NB4 (cell line): ENCODE data around the gene IMPDH1.

Source experiments
- CTCF ChIP-seq: IDR thresholded peaks from one replicate; pipeline ENCODE4 v1.5.1; 2012; ENCODE audit warnings: low read depth, low read length
- MYC ChIP-seq: IDR thresholded peaks from 2 replicates; pipeline ENCODE4 v1.6.1; 2011; ENCODE audit warnings: low read depth, low read length
- POLR2A ChIP-seq: IDR thresholded peaks from 2 replicates; pipeline ENCODE4 v1.6.1; 2011; ENCODE audit warnings: mild to moderate bottlenecking; ENCODE audit not compliant: insufficient read length; ENCODE audit errors: extremely low read depth
- TF ChIP-seq, protein P1 (sequence below): IDR thresholded peaks from 2 replicates; pipeline ENCODE4 v1.6.1; 2011; ENCODE audit warnings: low read depth, low read length

DNA sequence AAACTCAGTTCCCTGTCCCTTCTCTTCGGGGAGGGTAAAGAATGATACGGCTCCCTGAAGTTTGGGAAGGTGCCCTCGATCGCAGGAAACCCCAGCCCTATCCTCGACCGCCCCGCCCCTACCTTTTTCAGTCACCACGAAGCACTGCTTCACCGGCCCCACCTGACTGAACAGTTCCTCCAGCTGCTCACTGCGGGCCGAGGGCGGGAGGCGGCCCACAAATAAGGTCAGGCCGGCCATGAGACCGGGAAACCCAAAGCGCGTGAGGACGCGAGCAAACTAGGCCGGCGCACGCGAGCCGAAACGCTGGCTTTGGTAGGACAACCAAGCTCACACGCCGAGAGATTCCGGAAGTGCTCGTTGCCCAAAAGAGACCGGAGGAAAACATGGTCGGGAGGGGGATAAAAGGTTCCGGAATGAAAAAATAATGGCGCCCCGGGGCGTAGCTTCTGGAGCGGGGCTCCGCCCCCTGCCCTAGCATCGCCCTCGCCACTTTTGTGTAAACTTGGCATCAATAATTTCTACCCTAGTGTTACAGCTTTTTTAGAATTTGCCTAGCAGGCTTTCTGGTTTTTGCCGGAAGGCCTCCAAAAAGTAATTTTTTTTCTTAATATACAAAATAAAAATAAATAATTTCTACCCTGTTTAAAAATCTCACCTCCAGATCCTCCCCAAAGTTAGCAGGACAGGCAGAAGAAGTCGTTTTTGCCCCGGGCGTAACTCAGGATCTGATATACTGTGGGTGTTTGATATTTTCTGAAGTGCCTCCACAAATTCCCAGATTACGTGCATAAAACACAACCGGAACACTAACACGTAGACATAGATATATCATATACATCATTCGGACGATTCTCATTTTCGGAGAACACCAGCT is 66.0 kb downstream of the IMPDH1 start, which contains the start of gene RBM28:
- TF ChIP-seq CTCF = no peak
- peak; percentile 93 for TF ChIP-seq POLR2A
- TF ChIP-seq, protein P1, sequence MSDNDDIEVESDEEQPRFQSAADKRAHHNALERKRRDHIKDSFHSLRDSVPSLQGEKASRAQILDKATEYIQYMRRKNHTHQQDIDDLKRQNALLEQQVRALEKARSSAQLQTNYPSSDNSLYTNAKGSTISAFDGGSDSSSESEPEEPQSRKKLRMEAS = peak; percentile 96
- peak; percentile 98 for TF ChIP-seq MYC
